Thyroid gland (tissue), 4 donors: ENCODE measurements around the gene KIRREL3.

Experiments
- CTCF ChIP-seq, 6 experiments: fragments of 200-600 bp in 3 of 6; fragments of 450-650 bp in 3 of 6; sonication (generic) in 3 of 6; IDR thresholded peaks; one replicate each; pipeline ENCODE4 v1.5.1; 2016 to 2019; ENCODE audit warnings: antibody characterized with exemption in 6 of 6, mild to moderate bottlenecking in 2 of 6, inconsistent platforms in 1 of 6, moderate library complexity in 1 of 6
- POLR2A ChIP-seq, 2 donors: fragments of 450-650 bp; IDR thresholded peaks; one replicate each; pipeline ENCODE4 v1.6.1; 2017; ENCODE audit warnings: antibody characterized with exemption in 2 of 2, mild to moderate bottlenecking in 2 of 2, moderate library complexity in 1 of 2

GRCh38 chr11:126646701-126647557 lies 353.6 kb downstream of the KIRREL3 start:
- TF ChIP-seq POLR2A (IDR thresholded peaks at IDR 0.05) (no peak), CTCF (IDR thresholded peaks at IDR 0.05) (no peak)
